ENCODE data around the gene INSRR. TPM values are rescaled to one million over a fixed set of nuclear protein-coding genes. Genes with fewer than 3 reads are reported as not detected.
A peak's percentile ranks its signal among the peaks of the same experiment; 100 is the strongest.

INSRR gene
- total RNA-seq, 4 donors from 2014 or later, result under 0.01 to 0.60 (median 0.20) TPM

DNA sequence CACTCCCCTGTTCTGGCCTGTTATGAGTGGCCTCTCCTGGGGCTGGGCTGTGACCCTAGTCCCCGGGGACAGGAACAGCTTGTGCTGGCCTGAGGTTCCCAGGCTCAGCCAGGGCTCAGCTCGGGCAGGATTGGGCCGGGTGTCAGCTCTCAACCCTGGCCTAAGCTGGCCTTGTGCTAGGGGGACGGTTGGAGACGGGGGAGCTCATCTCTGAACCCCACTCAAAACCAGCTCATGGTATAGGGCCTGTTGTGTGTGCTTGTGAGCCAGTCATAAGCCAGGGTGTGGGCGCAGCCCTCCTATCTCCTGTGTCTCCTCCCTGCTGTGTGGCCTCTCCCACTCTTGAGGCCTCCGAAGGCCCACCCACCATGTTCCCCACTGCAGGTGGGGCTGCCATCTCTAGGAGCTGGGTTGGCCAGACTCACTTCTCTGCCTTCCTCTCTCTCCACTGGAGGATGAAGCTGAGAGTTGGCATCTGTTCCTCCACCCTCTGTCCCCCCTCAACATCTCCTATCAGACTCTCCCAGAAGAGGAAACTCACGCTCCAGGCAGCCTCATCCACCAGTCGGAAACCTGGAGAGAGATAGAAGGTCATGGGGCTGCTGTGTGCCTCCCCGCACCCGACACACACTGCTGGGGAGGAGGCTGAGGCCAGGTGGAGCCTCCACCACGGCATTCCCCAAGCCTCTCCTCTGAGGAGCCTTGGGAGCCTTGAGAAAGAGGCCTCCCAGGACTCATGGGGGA lies 36.0 kb upstream of the INSRR start:
- TF ChIP-seq EP300 (IDR thresholded peaks at IDR 0.05), result peak in 1 of 2 donors; percentile 26
- TF ChIP-seq, protein P1, sequence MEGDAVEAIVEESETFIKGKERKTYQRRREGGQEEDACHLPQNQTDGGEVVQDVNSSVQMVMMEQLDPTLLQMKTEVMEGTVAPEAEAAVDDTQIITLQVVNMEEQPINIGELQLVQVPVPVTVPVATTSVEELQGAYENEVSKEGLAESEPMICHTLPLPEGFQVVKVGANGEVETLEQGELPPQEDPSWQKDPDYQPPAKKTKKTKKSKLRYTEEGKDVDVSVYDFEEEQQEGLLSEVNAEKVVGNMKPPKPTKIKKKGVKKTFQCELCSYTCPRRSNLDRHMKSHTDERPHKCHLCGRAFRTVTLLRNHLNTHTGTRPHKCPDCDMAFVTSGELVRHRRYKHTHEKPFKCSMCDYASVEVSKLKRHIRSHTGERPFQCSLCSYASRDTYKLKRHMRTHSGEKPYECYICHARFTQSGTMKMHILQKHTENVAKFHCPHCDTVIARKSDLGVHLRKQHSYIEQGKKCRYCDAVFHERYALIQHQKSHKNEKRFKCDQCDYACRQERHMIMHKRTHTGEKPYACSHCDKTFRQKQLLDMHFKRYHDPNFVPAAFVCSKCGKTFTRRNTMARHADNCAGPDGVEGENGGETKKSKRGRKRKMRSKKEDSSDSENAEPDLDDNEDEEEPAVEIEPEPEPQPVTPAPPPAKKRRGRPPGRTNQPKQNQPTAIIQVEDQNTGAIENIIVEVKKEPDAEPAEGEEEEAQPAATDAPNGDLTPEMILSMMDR (IDR thresholded peaks at IDR 0.05), result no peak
- peak in 1 of 2 donors; percentile 40 for TF ChIP-seq POLR2A (IDR thresholded peaks at IDR 0.05)
- no peaks in the 10 kb centered on the region for H3K36me3 ChIP-seq
- peak overlapping the region; percentile 35 to 55 (median 42) for H3K4me3 ChIP-seq
- H3K9me3 ChIP-seq, result no peaks in the 10 kb centered on the region
- 39 to 43% methylated on average over 7 to 12 of the region's 12 CpGs for WGBS, 2 donors
- peaks cover 0 to 76% (median 33%) of the 10 kb centered on the region in 4 donors for H3K4me1 ChIP-seq
- peak; percentile 48 to 52 for DNase-seq (ENCODE audit: low spot score in 2 of 2)
- peaks cover 0 to 21% of the 10 kb centered on the region in 2 donors for H3K27me3 ChIP-seq
- peak overlapping the region; percentile 78 to 97 (median 86) for H3K27ac ChIP-seq

DNA sequence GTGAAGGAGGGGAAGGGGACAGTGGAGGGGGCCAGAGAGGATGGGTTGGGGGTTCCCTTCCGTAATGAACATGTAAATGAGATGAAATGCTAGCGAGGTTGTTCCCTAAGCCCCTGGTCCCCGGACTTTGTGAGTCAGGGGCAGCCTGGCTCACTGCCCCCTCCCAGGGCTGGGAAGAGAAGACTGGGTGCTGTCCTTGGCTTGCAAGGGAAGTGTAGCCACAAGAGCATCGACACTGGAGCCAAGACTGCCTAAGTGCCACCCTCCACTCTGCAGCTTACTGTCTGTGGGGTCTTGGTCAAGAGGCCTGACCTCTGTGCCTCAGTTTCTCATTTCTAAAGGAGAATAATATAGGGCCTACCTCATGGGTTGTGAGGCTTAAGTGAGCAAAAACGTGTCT lies 35.1 kb upstream of the INSRR start:
- H3K27me3 ChIP-seq, result peaks cover 0 to 25% of the 10 kb centered on the region in 2 donors
- H3K4me3 ChIP-seq, result peak overlapping the region; percentile 35 to 55 (median 42)
- no peak for TF ChIP-seq POLR2A (IDR thresholded peaks at IDR 0.05)
- TF ChIP-seq EP300 (IDR thresholded peaks at IDR 0.05), result no peak
- TF ChIP-seq, protein P1 (IDR thresholded peaks at IDR 0.05), result no peak
- WGBS, 2 donors, result 30 to 37% methylated on average over 5 of the region's 5 CpGs
- H3K4me1 ChIP-seq, result peaks cover 0 to 67% (median 25%) of the 10 kb centered on the region in 4 donors
- DNase-seq (ENCODE audit: low spot score in 2 of 2), result no peak
- H3K36me3 ChIP-seq, result no peaks in the 10 kb centered on the region
- peak overlapping the region; percentile 78 to 97 (median 86) for H3K27ac ChIP-seq
- H3K9me3 ChIP-seq, result no peaks in the 10 kb centered on the region

DNA sequence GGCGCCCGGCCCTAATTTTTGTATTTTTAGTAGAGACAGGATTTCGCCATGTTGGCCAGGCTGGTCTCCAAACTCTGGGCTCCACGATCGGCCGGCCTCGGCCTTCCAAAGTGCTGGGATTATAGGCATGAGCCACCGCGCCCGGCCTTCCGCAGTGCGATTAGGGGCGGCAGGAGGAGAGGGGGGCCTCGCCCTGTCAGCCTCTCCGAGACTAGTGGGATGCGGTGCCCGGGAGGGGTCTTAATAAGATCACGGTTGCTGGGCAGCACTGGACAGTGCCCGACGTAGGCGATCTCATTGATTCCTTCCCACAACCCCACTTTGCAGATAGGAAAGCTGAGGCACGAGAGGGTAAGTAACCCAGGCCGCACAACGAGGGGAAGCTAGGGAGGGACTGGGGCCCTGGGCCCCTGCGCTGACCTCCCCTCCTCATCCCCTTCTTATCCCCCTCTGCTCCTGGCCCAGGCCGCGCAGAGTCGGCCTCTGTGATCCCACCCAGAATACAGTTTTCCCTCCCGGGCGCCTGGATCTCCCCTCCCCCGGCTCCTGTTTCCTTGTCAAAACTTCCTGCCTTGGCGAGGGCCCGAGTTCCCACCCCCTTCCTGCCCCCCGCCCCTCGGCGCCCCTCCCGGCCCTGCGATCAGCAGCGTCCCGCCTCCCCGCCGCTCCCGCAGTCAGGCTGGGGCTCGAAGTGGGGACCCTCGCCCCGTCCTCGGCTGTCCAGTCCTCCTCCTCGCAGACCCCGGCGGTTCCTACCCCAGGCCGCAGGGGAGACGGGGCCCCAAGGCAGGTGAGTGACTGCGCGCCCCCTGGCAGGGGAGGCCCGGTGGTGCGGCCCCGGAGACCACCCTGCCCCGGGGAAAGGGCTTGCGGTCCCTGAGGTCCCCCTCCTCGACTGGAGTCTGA lies 34.4 kb upstream of the INSRR start, which contains the start of gene PEAR1:
TSS of gene PEAR1 (plus strand) at position 671 of the 906 bp plus-strand sequence. CDS start 10,209 bp downstream, outside the sequence.
- H3K27me3 ChIP-seq, result peaks cover 0 to 28% of the 10 kb centered on the region in 2 donors
- peaks cover 0 to 60% (median 21%) of the 10 kb centered on the region in 4 donors for H3K4me1 ChIP-seq
- H3K4me3 ChIP-seq, result peak within 1 kb of the TSS; percentile 35 to 55 (median 42)
- no peaks in the 10 kb centered on the region for H3K36me3 ChIP-seq
- peak in 1 of 2 donors; percentile 37 for DNase-seq (ENCODE audit: low spot score in 2 of 2)
- no peaks in the 10 kb centered on the region for H3K9me3 ChIP-seq
- 8 to 13% methylated on average over 37 to 60 of the region's 60 CpGs for WGBS, 2 donors
- peak in 1 of 2 donors; percentile 22 for TF ChIP-seq EP300 (IDR thresholded peaks at IDR 0.05)
- TF ChIP-seq, protein P1 (IDR thresholded peaks at IDR 0.05), result no peak
- TF ChIP-seq POLR2A (IDR thresholded peaks at IDR 0.05), result peak in 1 of 2 donors; percentile 39
- peak within 1 kb of the TSS; percentile 78 to 97 (median 86) for H3K27ac ChIP-seq

DNA sequence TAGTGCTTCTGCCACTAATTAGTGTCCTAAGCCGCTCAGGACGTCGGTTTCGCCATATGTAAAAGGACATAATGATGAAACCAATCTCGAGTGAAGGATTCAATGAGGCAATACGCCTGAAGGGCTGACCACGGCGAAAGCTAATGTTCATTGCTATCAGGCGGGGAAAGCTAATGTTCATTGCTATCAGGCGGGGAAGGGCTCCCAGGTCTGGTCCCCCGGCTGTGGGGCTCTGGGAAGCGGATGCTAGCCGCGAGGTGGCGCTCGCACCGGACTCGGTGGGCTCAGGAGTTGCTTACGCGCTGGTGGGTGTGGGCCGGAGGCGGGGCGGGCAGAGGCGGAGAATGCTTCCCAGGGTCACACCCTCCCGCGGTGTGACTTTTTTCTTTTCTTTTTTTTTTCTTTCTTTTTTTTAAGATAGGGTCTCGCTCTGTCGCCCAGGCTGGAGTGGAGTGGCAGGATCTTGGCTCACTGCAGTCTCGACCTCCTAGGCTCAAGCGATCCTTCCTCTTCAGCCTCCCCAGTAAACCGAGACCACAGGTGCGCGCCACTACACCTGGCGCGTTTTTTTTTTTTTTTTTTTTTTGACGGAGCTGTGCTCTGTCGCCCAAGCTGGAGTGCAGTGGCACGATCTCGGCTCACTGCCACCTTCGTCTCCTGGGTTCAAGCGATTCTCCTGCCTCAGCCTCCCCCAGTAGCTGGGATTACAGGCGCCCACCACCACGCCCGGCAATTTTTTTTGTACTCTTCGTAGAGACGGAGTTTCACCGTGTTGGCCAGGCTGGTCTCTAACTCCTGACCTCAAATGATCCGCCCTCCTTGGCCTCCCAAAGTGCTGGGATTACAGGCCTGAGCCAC lies 33.5 kb upstream of the INSRR start:
- Histone ChIP-seq H3K27ac (peak overlapping the region; percentile 78 to 97 (median 86)), H3K4me1 (peaks cover 0 to 51% (median 16%) of the 10 kb centered on the region in 4 donors), H3K4me3 (peak overlapping the region; percentile 35 to 55 (median 42)), H3K27me3 (peaks cover 0 to 30% of the 10 kb centered on the region in 2 donors), H3K36me3 (no peaks in the 10 kb centered on the region), H3K9me3 (no peaks in the 10 kb centered on the region)
- TF ChIP-seq, protein P1 (IDR thresholded peaks at IDR 0.05), result peak; percentile 69 to 91 (median 84)
- TF ChIP-seq POLR2A (IDR thresholded peaks at IDR 0.05) (no peak), EP300 (IDR thresholded peaks at IDR 0.05) (no peak)
- DNase-seq (ENCODE audit: low spot score in 2 of 2), result peak; percentile 87 to 90
- 4% methylated on average over 47 to 48 of the region's 48 CpGs for WGBS, 2 donors
